NCI-H1436 (cell line): ENCODE measurements around the gene SLC12A1.

Experiments
- DNase-seq: peaks from one replicate; lab custom pipeline; 2025; lab: John Stamatoyannopoulos, UW

The SLC12A1 gene

GRCh38 chr15:48205981-48206380 is at the start of gene SLC12A1:
TSS of gene SLC12A1 (plus strand) at chr15:48206302. CDS start at chr15:48207720, 1,418 bp downstream.
- DNase-seq = no peak

GRCh38 chr15:48168616-48169015 is 37.5 kb upstream of the SLC12A1 start:
- no peak for DNase-seq

GRCh38 chr15:48170981-48171380 is 35.1 kb upstream of the SLC12A1 start:
- peak; percentile 22 for DNase-seq

- DNase-seq = no peak
Observed at GRCh38 chr15:48175126-48175525, 31.0 kb upstream of the SLC12A1 start.

GRCh38 chr15:48176112-48176511 is 30.0 kb upstream of the SLC12A1 start:
- DNase-seq = no peak

- DNase-seq = no peak
Observed at GRCh38 chr15:48176957-48177356, 29.1 kb upstream of the SLC12A1 start.

- peak; percentile 56 for DNase-seq
Observed at GRCh38 chr15:48177383-48177765, 28.7 kb upstream of the SLC12A1 start.

- peak; percentile 90 for DNase-seq
Observed at GRCh38 chr15:48177766-48178647, 28.1 kb upstream of the SLC12A1 start, which contains the start of gene MYEF2. TSS of gene MYEF2 (minus strand) at chr15:48178295. CDS start at chr15:48178237, 58 bp downstream.

GRCh38 chr15:48178648-48178931 is 27.5 kb upstream of the SLC12A1 start:
- DNase-seq = no peak

GRCh38 chr15:48182749-48183148 is 23.4 kb upstream of the SLC12A1 start:
- DNase-seq = no peak

GRCh38 chr15:48185529-48185928 is 20.6 kb upstream of the SLC12A1 start:
- DNase-seq = no peak

GRCh38 chr15:48186271-48186670 is 19.8 kb upstream of the SLC12A1 start:
- DNase-seq = no peak

GRCh38 chr15:48190932-48191573 is 15.0 kb upstream of the SLC12A1 start:
- no peak for DNase-seq

GRCh38 chr15:48191574-48192225 is 14.4 kb upstream of the SLC12A1 start, which contains the start of gene CTXN2:
TSS of gene CTXN2 (plus strand) at chr15:48191665. CDS start at chr15:48201301, 9,636 bp downstream.
- DNase-seq = peak; percentile 37

- DNase-seq = no peak
Observed at GRCh38 chr15:48202068-48202467, 4.0 kb upstream of the SLC12A1 start.

- no peak for DNase-seq
Observed at GRCh38 chr15:48221261-48221660, 15.2 kb downstream of the SLC12A1 start.

GRCh38 chr15:48221885-48222284 is 15.8 kb downstream of the SLC12A1 start:
- DNase-seq = no peak

- no peak for DNase-seq
Observed at GRCh38 chr15:48222627-48223026, 16.5 kb downstream of the SLC12A1 start.

GRCh38 chr15:48225771-48226170 is 19.7 kb downstream of the SLC12A1 start:
- DNase-seq = no peak

- no peak for DNase-seq
Observed at GRCh38 chr15:48230498-48230897, 24.4 kb downstream of the SLC12A1 start.

- DNase-seq = no peak
Observed at GRCh38 chr15:48233246-48233645, 27.1 kb downstream of the SLC12A1 start.

- no peak for DNase-seq
Observed at GRCh38 chr15:48239334-48239733, 33.2 kb downstream of the SLC12A1 start.

- no peak for DNase-seq
Observed at GRCh38 chr15:48242015-48242414, 35.9 kb downstream of the SLC12A1 start.
